Gastroesophageal sphincter (tissue), 3 donors: ENCODE measurements around the gene RNF32.

Experiments
- POLR2A ChIP-seq, 2 donors: fragments of 450-650 bp; IDR thresholded peaks; one replicate each; pipeline ENCODE4 v1.6.1; 2017; ENCODE audit warnings: antibody characterized with exemption in 2 of 2, mild to moderate bottlenecking in 2 of 2, moderate library complexity in 1 of 2
- TF ChIP-seq, protein P1 (sequence below), 4 experiments: fragments of 200-600 bp in 2 of 4; fragments of 450-650 bp in 2 of 4; sonication (generic) in 1 of 4; IDR thresholded peaks; one replicate each; pipeline ENCODE4 v1.5.1; 2017 to 2019; ENCODE audit warnings: antibody characterized with exemption in 4 of 4, mild to moderate bottlenecking in 2 of 4, moderate library complexity in 2 of 4

DNA sequence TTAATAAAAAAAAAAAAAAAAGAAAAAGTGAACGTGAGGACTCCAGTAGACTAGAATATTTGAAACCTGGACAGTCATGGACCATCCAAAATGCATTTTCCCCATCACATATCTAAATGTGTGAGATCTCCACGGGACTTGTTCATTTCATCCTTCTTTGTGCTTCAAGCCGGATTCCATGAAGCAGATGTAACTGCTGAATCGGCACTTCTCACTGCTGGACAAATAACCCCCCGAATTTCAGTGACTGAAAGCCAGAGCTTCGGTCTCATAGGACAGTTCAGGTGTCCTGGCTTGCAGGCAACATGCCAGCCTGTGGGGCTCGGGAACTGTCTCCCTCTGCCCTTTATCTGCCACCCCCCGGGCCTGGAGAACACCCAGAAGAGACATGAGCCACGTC lies 33.3 kb downstream of the RNF32 start:
- TF ChIP-seq, protein P1, sequence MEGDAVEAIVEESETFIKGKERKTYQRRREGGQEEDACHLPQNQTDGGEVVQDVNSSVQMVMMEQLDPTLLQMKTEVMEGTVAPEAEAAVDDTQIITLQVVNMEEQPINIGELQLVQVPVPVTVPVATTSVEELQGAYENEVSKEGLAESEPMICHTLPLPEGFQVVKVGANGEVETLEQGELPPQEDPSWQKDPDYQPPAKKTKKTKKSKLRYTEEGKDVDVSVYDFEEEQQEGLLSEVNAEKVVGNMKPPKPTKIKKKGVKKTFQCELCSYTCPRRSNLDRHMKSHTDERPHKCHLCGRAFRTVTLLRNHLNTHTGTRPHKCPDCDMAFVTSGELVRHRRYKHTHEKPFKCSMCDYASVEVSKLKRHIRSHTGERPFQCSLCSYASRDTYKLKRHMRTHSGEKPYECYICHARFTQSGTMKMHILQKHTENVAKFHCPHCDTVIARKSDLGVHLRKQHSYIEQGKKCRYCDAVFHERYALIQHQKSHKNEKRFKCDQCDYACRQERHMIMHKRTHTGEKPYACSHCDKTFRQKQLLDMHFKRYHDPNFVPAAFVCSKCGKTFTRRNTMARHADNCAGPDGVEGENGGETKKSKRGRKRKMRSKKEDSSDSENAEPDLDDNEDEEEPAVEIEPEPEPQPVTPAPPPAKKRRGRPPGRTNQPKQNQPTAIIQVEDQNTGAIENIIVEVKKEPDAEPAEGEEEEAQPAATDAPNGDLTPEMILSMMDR (IDR thresholded peaks at IDR 0.05) = no peak
- no peak for TF ChIP-seq POLR2A (IDR thresholded peaks at IDR 0.05)
